HG03039 (cell line): ENCODE data around the gene NRK.
"Not testable (repeated sequence)": the region's sequence is repeated elsewhere in the genome, so short reads cannot be mapped to it uniquely, and the experiment has no call there.

Experiments used
- ATAC-seq: cut with Tn5 transposase; IDR thresholded peaks from one replicate; pipeline ENCODE4 v1.9.1; 2021; ENCODE audit warnings: mild to moderate bottlenecking, moderate library complexity; ENCODE audit not compliant: unreplicated experiment

NRK gene

GRCh38 chrX:105876658-105877057 is 54.3 kb downstream of the NRK start:
- no peak for ATAC-seq

GRCh38 chrX:105880491-105880890 is 58.2 kb downstream of the NRK start:
- no peak for ATAC-seq

GRCh38 chrX:105882581-105883275 is 60.4 kb downstream of the NRK start:
- ATAC-seq, result no peak

- ATAC-seq, result no peak
Measured at GRCh38 chrX:105894721-105895120, 72.4 kb downstream of the NRK start.

- ATAC-seq, result no peak
Measured at GRCh38 chrX:105909576-105909975, 87.2 kb downstream of the NRK start.

- ATAC-seq, result no peak
Measured at GRCh38 chrX:105910563-105911105, 88.3 kb downstream of the NRK start.

- no peak for ATAC-seq
Measured at GRCh38 chrX:105945266-105945665, 122.9 kb downstream of the NRK start.

- ATAC-seq, result no peak
Measured at GRCh38 chrX:105969487-105969886, 147.1 kb downstream of the NRK start.

- no peak for ATAC-seq
Measured at GRCh38 chrX:105972690-105973386, 150.5 kb downstream of the NRK start.

GRCh38 chrX:105973387-105973739 is 151.0 kb downstream of the NRK start:
- ATAC-seq, result no peak

GRCh38 chrX:105975382-105975781 is 153.0 kb downstream of the NRK start:
- no peak for ATAC-seq

- ATAC-seq, result no peak
Measured at GRCh38 chrX:105981772-105982485, 159.6 kb downstream of the NRK start.

GRCh38 chrX:105988487-105988886 is 166.1 kb downstream of the NRK start:
- not testable (repeated sequence) for ATAC-seq

GRCh38 chrX:105999294-105999693 is 177.0 kb downstream of the NRK start:
- no peak for ATAC-seq

- ATAC-seq, result no peak
Measured at GRCh38 chrX:106000203-106000602, 177.9 kb downstream of the NRK start.

GRCh38 chrX:106000609-106001008 is 178.3 kb downstream of the NRK start:
- ATAC-seq, result not testable (repeated sequence)

- ATAC-seq, result no peak
Measured at GRCh38 chrX:106005684-106006083, 183.3 kb downstream of the NRK start.

- ATAC-seq, result no peak
Measured at GRCh38 chrX:106007815-106008214, 185.5 kb downstream of the NRK start.
